Measurements from ENCODE around the gene EXOSC9. TPM values are rescaled to one million over a fixed set of nuclear protein-coding genes. Genes with fewer than 3 reads are reported as not detected.

The EXOSC9 gene
- total RNA-seq, 3 donors from 2014 or later (not counting 1 experiment from before 2014, with no cell fraction given): 45.7 to 57.4 (median 51.2) TPM

- peak within 1 kb of the TSS; percentile 67 for H3K4me3 ChIP-seq (ENCODE audit: low read length)
- intact Hi-C loops (cut with micrococcal nuclease): loop anchor here (1.0 to 2.0 kb wide), 2 partner anchors 22 to 47 kb away; partner anchors contain the start of genes BBS7 and EXOSC9
- under 1% methylated on average over 63 of the region's 63 CpGs for WGBS (ENCODE audit: insufficient coverage)
- H3K27ac ChIP-seq (ENCODE audit: low read length): peak within 1 kb of the TSS; percentile 74
- H3K36me3 Mint-ChIP-seq: no peaks in the 10 kb centered on the region
- no peaks in the 10 kb centered on the region for H3K27me3 ChIP-seq (ENCODE audit: control insufficient read depth, insufficient read depth, low read length)
- DNase-seq (peak; percentile 93 to 96), ATAC-seq (peak; percentile 98 to 99 (median 98))
- peaks cover 9% of the 10 kb centered on the region for H3K4me1 ChIP-seq (ENCODE audit: control insufficient read depth, insufficient read depth, low read length)
- no peaks in the 10 kb centered on the region for H3K9me3 Mint-ChIP-seq
- H3K4me1 Mint-ChIP-seq: peaks cover 13 to 15% of the 10 kb centered on the region in 2 donors
- H3K27me3 Mint-ChIP-seq (ENCODE audit: low read depth in 2 of 2): no peaks in the 10 kb centered on the region
- H3K27ac Mint-ChIP-seq: peak within 1 kb of the TSS; percentile 86 to 87
- H3K9me3 ChIP-seq (ENCODE audit: control insufficient read depth, insufficient read depth, low read length): no peaks in the 10 kb centered on the region
- no peak for TF ChIP-seq CTCF (IDR thresholded peaks at IDR 0.05)
- peak within 1 kb of the TSS; percentile 91 for H3K4me3 Mint-ChIP-seq
- H3K36me3 ChIP-seq (ENCODE audit: control insufficient read depth, insufficient read depth, low read length): no peaks in the 10 kb centered on the region
Observed at GRCh38 chr4:121823505-121824170, 22.5 kb downstream of the EXOSC9 start, which contains the start of gene CCNA2. CCNA2 (minus strand) TSS chr4:121823883; CDS start chr4:121823628, 255 bp downstream.

GRCh38 chr4:121824171-121824527 lies 23.0 kb downstream of the EXOSC9 start:
- no peaks in the 10 kb centered on the region for H3K9me3 ChIP-seq (ENCODE audit: control insufficient read depth, insufficient read depth, low read length)
- H3K27ac Mint-ChIP-seq: peak overlapping the region; percentile 86 to 87
- H3K27me3 Mint-ChIP-seq (ENCODE audit: low read depth in 2 of 2): no peaks in the 10 kb centered on the region
- 0% methylated on average over 4 of the region's 8 CpGs for WGBS (ENCODE audit: insufficient coverage)
- peak overlapping the region; percentile 74 for H3K27ac ChIP-seq (ENCODE audit: low read length)
- ATAC-seq (peak in 1 of 3 donors; percentile 1), DNase-seq (no peak)
- no peak for TF ChIP-seq CTCF (IDR thresholded peaks at IDR 0.05)
- peaks cover 9% of the 10 kb centered on the region for H3K4me1 ChIP-seq (ENCODE audit: control insufficient read depth, insufficient read depth, low read length)
- no peaks in the 10 kb centered on the region for H3K36me3 ChIP-seq (ENCODE audit: control insufficient read depth, insufficient read depth, low read length)
- peak overlapping the region; percentile 67 for H3K4me3 ChIP-seq (ENCODE audit: low read length)
- peaks cover 13 to 15% of the 10 kb centered on the region in 2 donors for H3K4me1 Mint-ChIP-seq
- H3K27me3 ChIP-seq (ENCODE audit: control insufficient read depth, insufficient read depth, low read length): no peaks in the 10 kb centered on the region
- H3K36me3 Mint-ChIP-seq: no peaks in the 10 kb centered on the region
- peak overlapping the region; percentile 91 for H3K4me3 Mint-ChIP-seq
- intact Hi-C loops (cut with micrococcal nuclease): loop anchor here (1.0 to 2.0 kb wide), 2 partner anchors 23 to 47 kb away; partner anchors contain the start of genes BBS7 and EXOSC9
- H3K9me3 Mint-ChIP-seq: no peaks in the 10 kb centered on the region

GRCh38 chr4:121824950-121825349 lies 23.8 kb downstream of the EXOSC9 start:
- Mint-ChIP-seq H3K27ac (no peak overlapping the region), H3K4me3 (peak overlapping the region; percentile 73)
- intact Hi-C loops (cut with micrococcal nuclease): loop anchor here (1.0 to 2.0 kb wide), 2 partner anchors 24 to 46 kb away; partner anchors contain the start of genes BBS7 and EXOSC9

More at GRCh38 chr4:121824950-121825349, 23.8 kb downstream of the EXOSC9 start:
- no peaks in the 10 kb centered on the region for H3K36me3 ChIP-seq (ENCODE audit: control insufficient read depth, insufficient read depth, low read length)
- no peak overlapping the region for H3K27ac ChIP-seq (ENCODE audit: low read length)
- no peaks in the 10 kb centered on the region for H3K36me3 Mint-ChIP-seq
- no peak for ATAC-seq
- H3K4me3 ChIP-seq (ENCODE audit: low read length): no peak overlapping the region
- H3K9me3 ChIP-seq (ENCODE audit: control insufficient read depth, insufficient read depth, low read length): no peaks in the 10 kb centered on the region
- 60% methylated on average over 2 of the region's 2 CpGs for WGBS (ENCODE audit: insufficient coverage)
- H3K9me3 Mint-ChIP-seq: no peaks in the 10 kb centered on the region
- peaks cover 13 to 15% of the 10 kb centered on the region in 2 donors for H3K4me1 Mint-ChIP-seq
- DNase-seq: no peak
- H3K4me1 ChIP-seq (ENCODE audit: control insufficient read depth, insufficient read depth, low read length): peaks cover 9% of the 10 kb centered on the region
- no peaks in the 10 kb centered on the region for H3K27me3 ChIP-seq (ENCODE audit: control insufficient read depth, insufficient read depth, low read length)
- H3K27me3 Mint-ChIP-seq (ENCODE audit: low read depth in 2 of 2): no peaks in the 10 kb centered on the region
- no peak for TF ChIP-seq CTCF (IDR thresholded peaks at IDR 0.05)
